8988T (cell line): ENCODE data around the gene HIPK2.

Experiments used
- DNase-seq: peaks from one replicate; pipeline ENCODE4 v3.0.0; 2011

HIPK2 gene

DNA sequence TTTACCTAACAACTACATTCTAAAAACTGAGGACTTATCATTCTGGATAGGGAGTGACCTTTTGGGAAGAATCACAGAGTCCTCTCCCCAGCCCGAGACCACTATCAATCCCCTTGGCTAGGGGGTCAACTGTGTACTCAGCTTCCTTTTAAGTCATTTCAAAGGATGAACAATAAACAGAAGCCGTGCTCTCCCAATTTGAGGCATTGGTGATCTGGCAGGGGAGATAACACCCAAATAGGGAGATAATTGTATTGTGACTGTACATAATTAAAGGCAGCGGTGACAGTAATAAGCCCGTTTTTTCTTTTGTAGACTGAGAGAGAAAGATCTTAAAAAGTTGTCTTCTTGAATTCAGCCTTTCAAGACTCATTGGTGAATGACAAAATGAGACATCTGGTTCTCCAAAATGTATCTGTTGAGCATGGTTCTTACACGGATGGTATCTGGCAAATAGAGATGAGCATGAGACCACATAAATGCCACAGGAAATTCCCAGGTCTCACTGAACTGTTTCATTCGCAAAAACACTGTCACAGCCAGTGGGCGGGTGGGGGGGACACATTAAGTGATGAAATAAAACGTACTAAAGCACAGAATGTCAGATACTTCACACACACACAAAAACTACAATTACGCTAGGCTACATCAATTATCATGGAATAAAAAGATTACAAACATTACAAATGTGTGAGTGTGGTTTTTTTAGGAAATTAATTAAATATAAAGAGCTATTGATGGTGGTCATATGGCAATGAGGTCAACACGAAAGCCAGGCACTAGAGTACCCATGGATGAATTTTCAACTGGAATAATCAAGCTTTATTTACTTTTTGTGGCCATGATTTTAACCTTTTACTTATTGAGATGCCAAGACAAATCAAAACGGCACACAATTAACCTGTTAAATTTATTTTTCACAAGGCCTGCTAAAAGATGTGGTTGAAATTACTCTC, 108.4 kb downstream of the HIPK2 start:
- no peak for DNase-seq

DNA sequence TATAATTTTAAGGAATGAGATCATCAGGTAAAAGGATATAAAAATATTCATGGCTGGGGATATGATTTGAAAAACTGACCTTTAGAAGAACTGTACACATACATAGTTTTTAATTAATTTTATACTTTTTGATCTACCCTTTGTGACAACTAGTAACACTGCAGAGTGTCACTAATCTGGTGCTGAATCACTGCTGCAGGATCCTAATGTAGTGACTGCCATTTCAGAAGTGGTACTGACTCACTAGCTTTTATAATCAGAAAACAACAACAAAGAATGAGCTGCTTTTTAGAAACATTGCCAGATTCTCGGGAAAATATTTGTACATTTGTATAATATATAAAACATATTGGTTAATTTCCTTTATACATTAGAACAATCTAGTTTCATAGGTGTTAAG, 110.4 kb downstream of the HIPK2 start:
- no peak for DNase-seq

- no peak for DNase-seq
Measured at GRCh38 chr7:139666501-139666900, 111.3 kb downstream of the HIPK2 start.

- no peak for DNase-seq
Measured at GRCh38 chr7:139664434-139664833, 113.4 kb downstream of the HIPK2 start.

DNA sequence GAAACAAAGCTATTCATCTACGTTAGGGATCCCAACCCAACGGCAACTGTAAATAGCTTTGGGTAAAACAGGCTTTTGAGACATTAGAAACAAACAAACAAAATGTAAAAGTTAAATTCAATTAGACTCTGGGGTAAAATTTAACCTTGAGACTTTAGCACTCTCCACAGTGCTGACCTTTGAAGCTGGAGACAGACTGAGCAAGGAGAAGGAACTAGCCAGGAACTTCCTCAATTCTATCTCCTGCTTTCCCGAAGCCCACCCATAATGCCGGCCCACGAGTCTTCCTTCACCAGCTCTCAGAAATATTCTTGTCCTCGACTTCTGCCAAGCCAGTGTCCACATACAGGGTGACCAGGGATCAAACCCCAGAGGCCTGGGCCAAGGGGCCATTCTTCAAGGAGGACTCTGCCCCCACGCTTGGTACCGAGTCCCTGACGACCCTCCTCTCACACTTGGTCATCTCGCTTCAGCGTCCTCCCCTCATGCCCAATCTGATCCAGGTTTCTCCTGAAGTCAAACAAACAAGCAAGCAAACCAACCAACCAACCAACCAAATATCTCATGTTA, 114.1 kb downstream of the HIPK2 start:
- DNase-seq: no peak

DNA sequence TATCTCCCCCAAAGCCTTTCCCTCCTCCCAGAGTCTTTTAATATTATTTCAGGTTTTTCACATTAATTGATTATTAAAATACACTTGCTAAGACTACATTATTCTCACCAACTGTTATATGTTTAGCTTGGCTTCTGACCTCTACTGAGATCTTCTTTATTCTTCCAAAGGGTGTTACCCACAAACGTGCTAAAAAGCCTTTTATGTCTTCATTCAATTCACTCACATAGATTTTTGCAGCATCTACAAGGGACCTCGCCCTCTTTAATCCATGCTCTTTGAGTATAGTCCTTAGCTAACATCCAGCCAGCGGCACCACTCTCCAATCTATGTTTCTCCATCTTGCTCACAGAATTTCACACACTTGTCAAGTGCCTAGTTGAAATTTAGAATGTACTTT, 115.9 kb downstream of the HIPK2 start:
- DNase-seq: no peak

- DNase-seq: no peak
Measured at GRCh38 chr7:139661043-139661440, 116.8 kb downstream of the HIPK2 start.

DNA sequence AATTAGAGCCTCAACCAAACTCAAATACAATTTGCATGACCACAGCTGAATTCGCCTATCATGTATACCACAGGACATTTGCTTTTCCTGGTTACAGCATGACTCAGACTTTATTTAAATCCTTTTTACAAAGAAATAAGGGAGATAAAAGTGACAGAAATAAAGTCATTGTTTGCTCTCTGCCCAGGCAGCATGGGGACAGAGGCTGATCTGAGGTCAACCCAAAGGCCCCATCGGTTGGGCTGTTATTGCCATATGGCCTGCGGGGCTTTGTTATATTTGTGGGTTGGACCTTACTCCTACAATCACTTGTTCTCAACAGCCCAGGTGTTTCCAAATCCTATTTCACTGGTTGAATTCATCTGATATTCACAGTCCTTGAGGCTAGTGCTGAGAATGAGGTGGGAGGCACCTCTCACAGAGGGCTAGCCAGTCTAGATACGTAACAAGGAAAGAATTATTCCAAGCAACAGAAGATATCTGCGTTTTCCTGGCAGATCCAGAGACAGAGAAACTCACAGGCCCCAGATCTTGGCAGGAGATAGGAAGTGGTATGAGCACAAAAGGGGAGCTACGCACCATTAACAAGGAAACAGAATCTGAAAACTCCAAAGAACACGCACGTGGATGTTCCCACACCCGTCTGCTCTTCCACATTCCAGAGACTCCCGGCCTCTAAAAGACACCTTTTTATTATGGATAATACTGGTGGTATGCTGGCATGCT, 117.3 kb downstream of the HIPK2 start:
- no peak for DNase-seq

DNA sequence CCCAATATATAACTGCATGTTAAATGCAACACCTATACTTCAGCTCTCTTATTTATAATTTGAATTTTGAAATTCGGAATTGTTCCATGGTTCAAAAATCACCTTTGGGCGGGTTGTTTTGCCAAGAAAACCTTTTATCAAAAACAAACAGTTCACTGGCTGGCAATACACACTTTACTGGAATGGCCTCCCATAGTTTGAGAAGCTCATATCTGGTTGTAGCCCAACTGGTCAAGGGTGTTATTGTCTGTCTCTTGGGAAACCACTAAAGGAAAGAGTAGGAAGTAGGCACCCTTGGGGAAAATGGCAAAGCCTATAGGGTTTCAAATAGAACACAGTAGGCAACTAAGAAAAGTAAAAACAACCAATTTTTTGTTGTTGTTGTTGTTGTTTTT, 117.9 kb downstream of the HIPK2 start:
- no peak for DNase-seq

DNA sequence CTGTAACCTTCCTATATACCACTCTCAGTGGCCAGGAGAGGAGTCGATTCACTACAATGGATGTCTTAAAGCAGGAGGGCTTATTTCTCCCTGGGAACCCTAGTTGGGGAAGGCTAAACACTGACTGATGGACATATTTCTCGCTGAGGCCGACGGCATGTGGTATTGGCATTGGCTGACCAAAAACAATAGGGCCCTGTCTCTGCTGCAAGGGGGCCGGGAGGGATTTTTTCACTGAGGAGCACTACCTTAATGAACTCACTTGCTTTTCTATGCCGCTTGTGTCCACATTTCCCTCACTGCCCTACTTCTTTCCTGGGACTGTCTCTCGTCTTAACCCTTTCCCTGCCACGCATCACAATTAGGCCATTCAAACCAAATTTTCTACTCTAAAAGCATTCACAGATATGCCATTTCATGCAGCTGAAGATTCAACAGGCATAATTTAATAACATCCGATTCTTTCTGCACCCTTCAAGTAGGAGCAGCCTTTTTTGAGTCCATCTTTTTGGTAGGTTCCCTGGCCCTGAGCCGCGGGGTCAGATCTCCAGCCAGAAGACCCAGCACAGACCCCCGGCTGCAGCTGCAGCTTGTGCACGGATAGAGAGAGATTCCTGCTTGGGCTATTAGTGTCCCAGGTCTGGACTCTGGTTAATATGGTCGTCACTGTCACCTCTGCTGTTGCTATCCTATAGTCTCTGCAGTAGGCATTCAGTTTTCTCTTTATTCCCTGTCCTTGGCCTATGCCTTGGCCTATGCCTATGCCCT, 118.7 kb downstream of the HIPK2 start:
- DNase-seq: no peak

- DNase-seq: no peak
Measured at GRCh38 chr7:139658296-139658695, 119.5 kb downstream of the HIPK2 start.

DNA sequence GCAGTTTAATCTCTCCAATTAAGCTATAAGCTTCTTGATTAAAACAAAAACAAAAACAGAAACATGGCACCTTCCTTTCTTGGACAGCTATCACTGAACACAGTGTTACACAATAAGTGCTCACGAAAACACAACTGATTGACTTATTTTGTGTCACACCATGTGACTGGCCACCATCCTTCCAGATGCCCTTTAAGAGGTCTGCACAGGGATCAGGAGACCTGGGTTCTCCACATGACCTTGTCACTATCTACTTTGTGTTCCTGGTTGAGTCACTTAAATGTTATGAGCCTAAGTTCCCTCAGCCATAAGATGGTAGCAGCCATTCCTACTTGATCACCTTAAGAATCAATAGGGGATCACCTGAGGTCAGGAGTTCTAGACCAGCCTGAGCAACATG, 120.1 kb downstream of the HIPK2 start:
- DNase-seq: no peak

DNA sequence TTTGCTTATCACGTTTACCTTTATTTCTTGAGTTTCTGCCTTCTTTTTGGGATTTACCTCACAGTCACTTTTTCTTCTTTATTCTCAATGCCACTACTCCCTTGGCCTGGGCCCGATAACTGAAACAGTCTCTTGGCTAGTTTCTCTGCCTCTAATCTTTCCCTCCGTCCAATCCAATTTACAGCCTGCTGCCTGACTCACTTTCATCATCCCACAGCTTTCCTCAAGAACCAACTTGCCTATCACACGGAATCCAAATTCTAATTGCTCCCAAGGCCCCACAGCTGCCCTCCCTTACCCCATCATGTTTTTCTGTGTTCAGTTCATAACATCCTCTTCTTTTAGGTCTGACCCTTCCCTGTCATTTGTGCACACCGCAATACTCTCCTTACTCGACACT, 121.4 kb downstream of the HIPK2 start:
- DNase-seq: no peak

GRCh38 chr7:139655305-139655704, 122.5 kb downstream of the HIPK2 start:
- no peak for DNase-seq

GRCh38 chr7:139654276-139655181, 123.3 kb downstream of the HIPK2 start:
- no peak for DNase-seq

DNA sequence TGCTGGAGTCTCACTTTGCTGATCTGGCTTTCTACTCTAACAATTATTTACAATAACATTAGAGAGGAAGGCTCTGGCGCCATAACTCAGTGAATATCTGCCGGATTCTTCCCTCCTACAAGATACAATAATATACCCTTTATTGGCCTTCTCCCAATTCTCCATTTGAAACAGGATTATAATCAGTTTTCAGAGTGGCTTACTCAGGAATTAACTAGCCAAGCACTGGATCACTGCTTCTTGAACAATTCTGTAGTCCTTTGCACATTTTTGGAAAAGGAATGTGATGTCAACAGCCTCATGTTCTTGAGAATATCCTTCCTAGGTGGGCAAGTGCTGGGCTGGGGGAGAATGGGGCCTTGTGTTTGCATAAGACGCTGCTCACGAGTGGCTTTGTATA, 125.9 kb downstream of the HIPK2 start:
- no peak for DNase-seq

- DNase-seq: no peak
Measured at GRCh38 chr7:139651308-139651707, 126.5 kb downstream of the HIPK2 start.

DNA sequence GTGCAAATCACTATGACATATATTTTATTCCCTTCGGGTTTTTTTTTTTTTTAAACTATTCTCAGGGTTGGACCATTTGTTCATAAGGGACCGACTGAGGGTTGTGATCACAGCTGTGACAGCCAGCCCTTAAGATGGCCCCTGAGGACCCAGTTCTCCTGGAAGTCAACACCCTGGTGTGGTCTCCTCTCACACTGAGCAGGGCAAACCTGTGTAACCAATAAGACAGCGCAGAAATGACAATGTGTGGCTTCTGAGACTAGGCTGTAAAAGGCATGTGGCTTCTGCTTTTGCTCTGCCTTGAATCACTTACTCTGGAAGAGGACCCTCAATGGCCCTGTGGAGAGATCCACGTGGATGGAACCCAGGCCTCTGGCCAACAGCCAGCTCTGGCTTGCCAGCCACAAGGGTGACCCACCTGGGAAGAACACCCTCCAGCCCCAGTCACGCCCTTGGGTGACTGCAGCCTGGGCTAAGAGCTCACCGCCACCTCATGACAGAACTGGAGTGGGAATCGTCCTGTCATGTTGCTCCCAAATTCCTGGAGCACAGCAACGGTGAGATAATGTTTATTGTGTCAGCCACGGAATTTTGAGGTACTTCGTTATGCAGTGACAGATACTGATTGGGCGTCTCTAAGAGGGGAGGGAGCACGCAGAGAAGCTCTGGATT, 127.2 kb downstream of the HIPK2 start:
- no peak for DNase-seq

GRCh38 chr7:139648941-139649425, 128.8 kb downstream of the HIPK2 start:
- no peak for DNase-seq

DNA sequence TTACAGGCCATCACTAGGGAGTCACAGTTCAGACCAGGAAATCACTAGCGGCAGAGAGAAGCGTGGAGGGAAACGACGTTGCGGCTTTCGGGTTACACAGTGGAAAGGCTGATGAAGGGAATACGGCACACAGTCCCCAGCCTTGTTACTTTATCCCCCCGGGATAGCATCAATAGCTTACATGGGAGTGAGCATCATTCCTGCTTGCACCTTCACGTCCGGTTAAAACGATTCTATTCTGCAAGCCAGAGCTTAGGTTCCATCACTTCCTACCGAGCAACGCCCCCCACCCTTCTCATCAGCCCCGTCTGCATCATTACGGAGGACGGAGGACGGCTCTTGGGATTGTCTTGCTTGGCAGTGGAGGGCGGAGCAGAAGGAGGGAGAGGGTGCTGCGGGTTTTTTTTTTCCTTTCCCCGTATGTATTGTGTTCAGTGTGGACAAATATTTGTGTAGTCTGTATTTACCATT, 129.4 kb downstream of the HIPK2 start:
- DNase-seq: no peak

DNA sequence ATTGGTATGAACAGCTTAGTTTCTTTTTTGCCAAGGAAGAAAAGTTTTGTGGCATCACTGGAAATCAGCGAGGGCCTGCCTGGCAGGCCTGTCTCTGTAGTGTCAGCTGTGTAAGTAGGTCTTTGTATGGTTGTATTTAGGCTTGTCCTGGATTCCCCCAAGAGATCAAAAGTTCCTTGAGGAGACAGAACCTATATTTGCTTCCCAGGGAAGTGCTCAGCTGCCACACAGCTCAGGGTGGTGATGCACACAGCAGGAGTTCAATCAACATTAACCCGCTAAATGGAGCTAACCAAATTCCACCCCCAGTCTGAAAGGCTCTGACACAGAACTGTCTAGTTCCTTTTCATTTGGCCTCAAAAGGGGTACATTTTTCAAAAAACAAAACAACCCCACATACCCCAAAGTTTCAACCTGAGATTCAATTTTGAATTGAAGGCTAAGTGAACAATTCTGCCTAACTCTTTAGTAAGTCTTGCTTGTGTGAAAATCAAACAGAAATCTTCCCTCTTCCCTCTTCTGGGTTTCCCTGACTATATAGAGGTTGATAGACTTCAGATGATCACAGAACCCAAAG, 129.9 kb downstream of the HIPK2 start:
- no peak for DNase-seq
